Ishikawa (cell line): Measurements from ENCODE around the gene ZNF732.

Experiments
- CREB1 ChIP-seq: IDR thresholded peaks from 2 replicates; pipeline ENCODE4 v1.6.1; 2012; ENCODE audit warnings: low read depth
- REST ChIP-seq: IDR thresholded peaks from 2 replicates; pipeline ENCODE4 v1.6.1; 2012; ENCODE audit warnings: low read depth, mild to moderate bottlenecking
- TAF1 ChIP-seq: IDR thresholded peaks from 2 replicates; pipeline ENCODE4 v1.6.1; 2012; ENCODE audit warnings: low read depth, mild to moderate bottlenecking
- TEAD4 ChIP-seq: IDR thresholded peaks from 2 replicates; pipeline ENCODE4 v1.6.1; 2012
- YY1 ChIP-seq: IDR thresholded peaks from 2 replicates; pipeline ENCODE4 v1.6.1; 2012; ENCODE audit warnings: low read depth

- TF ChIP-seq REST, result no peak
- TF ChIP-seq YY1, result no peak
- TF ChIP-seq CREB1, result no peak
- TF ChIP-seq TAF1, result no peak
- no peak for TF ChIP-seq TEAD4
Observed at GRCh38 chr4:294732-295131, 10.5 kb downstream of the ZNF732 start.
